8988T (cell line): ENCODE results near the gene SVBP.
"Not testable (repeated sequence)": the region's sequence is repeated elsewhere in the genome, so short reads cannot be mapped to it uniquely, and the experiment has no call there.

Experiments used
- DNase-seq: peaks from one replicate; pipeline ENCODE4 v3.0.0; 2011

The SVBP gene

GRCh38 chr1:42841010-42841409 lies 23.8 kb upstream of the SVBP start:
- no peak for DNase-seq

GRCh38 chr1:42838482-42839190 lies 21.4 kb upstream of the SVBP start:
- no peak for DNase-seq

GRCh38 chr1:42837709-42838108 lies 20.5 kb upstream of the SVBP start:
- no peak for DNase-seq

- DNase-seq: no peak
These were observed 18.2 kb upstream of the SVBP start for GRCh38 chr1:42835422-42835821.

GRCh38 chr1:42834803-42835202 lies 17.6 kb upstream of the SVBP start:
- no peak for DNase-seq

GRCh38 chr1:42833981-42834380 lies 16.8 kb upstream of the SVBP start:
- no peak for DNase-seq

- DNase-seq: no peak
These were observed 15.5 kb upstream of the SVBP start for GRCh38 chr1:42832641-42833240.

- DNase-seq: no peak
These were observed 14.1 kb upstream of the SVBP start for GRCh38 chr1:42831273-42831672.

- DNase-seq: no peak
These were observed 13.4 kb upstream of the SVBP start for GRCh38 chr1:42830631-42831030.

GRCh38 chr1:42825036-42825851 lies 8.0 kb upstream of the SVBP start:
- DNase-seq: no peak

GRCh38 chr1:42824481-42825035 lies 7.4 kb upstream of the SVBP start:
- no peak for DNase-seq

- DNase-seq: no peak
These were observed 5.7 kb upstream of the SVBP start for GRCh38 chr1:42822800-42823392.

- DNase-seq: no peak
These were observed 4.5 kb upstream of the SVBP start for GRCh38 chr1:42821690-42822089.

- DNase-seq: no peak
These were observed 3.6 kb upstream of the SVBP start for GRCh38 chr1:42820813-42821212.

- DNase-seq: no peak
These were observed 779 bp upstream of the SVBP start for GRCh38 chr1:42817976-42818375.

GRCh38 chr1:42817440-42817767 lies 207 bp upstream of the SVBP start:
- no peak for DNase-seq

- no peak for DNase-seq
These were observed 1.1 kb downstream of the SVBP start for GRCh38 chr1:42815941-42816584.

- DNase-seq: not testable (repeated sequence)
These were observed 2.4 kb downstream of the SVBP start for GRCh38 chr1:42814815-42815214.

- DNase-seq: no peak
These were observed 10.0 kb downstream of the SVBP start for GRCh38 chr1:42807056-42807668.

- DNase-seq: no peak
These were observed 10.6 kb downstream of the SVBP start for GRCh38 chr1:42806593-42806992.

- DNase-seq: no peak
These were observed 11.0 kb downstream of the SVBP start for GRCh38 chr1:42806171-42806570.

- no peak for DNase-seq
These were observed 15.2 kb downstream of the SVBP start for GRCh38 chr1:42801832-42802473.
